GM13977 (cell line): ENCODE results near the gene CACNA1H.

Source experiments
- DNase-seq: peaks from one replicate; pipeline ENCODE4 v3.0.0; 2012; ENCODE audit warnings: low spot score
- CTCF ChIP-seq: IDR thresholded peaks from 2 replicates; pipeline ENCODE4 v1.5.1; 2012; ENCODE audit warnings: mild to moderate bottlenecking, control low read depth; ENCODE audit not compliant: insufficient read depth; ENCODE audit errors: extremely low read depth, missing control alignments
- in situ Hi-C: fragments of 300-500 bp; cut with MboI; formaldehyde crosslinking; loops from one replicate; pipeline ENCODE4 v1.12.0; 2022; ENCODE audit warnings: low sequenced_read_pairs, low pct_unique_long_range_greater_than_20kb, mixed read lengths, inconsistent platforms; ENCODE audit not compliant: unreplicated experiment

Gene CACNA1H

DNA sequence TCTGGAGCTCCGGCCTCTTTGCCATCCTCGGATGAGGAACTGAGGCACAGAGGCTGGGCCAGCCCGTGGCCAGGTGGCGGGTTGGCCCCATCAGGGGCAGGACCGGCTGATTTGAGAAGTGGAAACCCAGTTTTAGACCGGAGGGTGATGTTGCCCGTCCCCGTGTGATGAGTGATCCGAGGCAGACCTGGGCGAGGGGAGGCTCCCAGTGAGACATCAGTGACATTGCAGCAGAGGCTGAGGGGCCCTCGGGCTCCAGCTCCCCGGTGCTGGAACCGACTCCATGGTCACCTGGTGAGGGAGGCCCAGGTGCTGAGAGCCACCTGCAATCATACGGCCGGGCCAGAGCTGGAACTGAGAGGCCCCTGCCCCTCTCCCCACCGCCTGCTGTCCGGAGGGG lies 26.9 kb upstream of the CACNA1H start:
- no peak for DNase-seq
- in situ Hi-C loops = no loop called here
- TF ChIP-seq CTCF = no peak

- TF ChIP-seq CTCF = no peak
- in situ Hi-C loops = no loop called here
- DNase-seq = no peak
These were observed 26.3 kb upstream of the CACNA1H start for GRCh38 chr16:1126586-1126985.

- in situ Hi-C loops = no loop called here
- DNase-seq = no peak
- no peak for TF ChIP-seq CTCF
These were observed 25.8 kb upstream of the CACNA1H start for GRCh38 chr16:1127101-1127500.

DNA sequence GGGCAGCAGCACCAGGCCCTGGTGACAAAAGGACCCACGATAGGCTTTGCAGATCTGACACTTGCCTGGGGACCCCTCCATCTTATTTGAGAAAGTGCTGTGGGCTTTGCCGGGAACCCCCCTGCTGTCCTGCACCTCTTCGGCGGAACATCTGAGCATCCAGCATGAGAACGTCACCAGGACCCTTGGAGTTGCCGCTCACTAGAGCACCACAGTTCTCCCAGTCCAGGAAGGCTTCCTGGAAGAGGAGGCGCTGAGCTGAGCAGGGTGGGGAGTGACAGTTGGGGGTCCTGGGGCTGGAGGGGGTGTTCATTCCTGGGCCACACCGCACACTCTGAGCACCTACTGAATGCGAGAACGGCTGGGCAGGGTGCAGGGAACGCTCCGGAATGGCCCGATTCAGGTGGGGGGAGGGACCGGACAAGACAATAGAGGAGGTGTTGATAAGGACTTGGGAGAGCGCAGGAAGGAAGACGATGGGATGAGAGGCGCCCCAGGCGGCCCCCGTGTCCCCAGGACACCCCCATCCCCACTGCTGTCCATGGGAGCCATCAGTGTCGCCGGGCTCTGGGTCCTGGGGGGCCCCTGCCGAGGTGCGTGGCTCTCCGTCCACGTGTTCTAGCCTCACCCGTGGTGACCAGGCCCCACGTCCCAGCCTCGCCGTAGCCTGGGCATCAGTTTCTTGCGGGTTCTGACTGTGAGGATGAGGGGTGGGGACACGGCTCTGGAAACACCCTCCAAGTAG lies 24.8 kb upstream of the CACNA1H start:
- DNase-seq = no peak
- TF ChIP-seq CTCF = no peak
- in situ Hi-C loops = no loop called here

DNA sequence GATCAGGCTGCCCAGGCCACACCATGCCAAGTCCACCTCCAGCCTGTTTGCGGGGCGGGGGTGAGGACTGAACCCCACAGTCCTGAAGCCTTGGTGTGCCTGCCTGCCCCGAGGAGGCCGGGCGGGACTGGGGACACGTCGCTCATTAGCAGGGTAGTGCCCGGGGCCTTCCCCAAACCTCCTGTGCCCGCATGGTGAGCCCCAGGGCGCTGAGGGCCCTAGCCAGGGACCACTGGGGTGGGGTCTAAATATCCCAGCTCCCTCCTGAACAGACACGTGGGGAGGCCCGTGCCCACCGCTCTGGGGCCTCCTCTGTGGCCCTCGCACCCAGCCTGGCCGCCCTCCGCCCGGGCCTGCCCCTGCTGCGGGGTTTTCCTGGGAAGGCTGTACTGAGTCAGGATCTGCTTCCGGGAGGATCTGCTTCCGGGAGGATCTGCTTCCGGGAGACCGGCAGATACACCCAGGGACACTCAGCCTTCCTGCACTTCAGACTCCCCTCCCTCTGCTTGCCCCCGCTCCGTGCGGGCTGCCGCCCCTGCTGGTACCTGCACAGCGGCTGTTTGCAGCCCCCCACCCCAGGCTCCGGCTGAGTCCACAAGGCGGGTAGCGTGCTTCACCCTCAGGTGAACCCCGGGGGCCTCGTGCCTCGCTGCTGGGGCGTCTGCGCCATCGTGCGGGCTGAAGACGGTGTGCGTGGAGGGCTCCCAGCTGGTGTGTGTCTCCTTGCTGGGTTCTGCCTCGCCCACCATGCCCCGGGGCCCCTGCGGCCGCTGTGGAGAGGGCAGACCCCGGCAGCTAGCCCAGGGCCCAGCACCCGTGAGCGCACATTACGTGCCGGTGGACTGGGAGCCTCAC lies 23.6 kb upstream of the CACNA1H start:
- in situ Hi-C loops = no loop called here
- TF ChIP-seq CTCF = no peak
- no peak for DNase-seq

DNA sequence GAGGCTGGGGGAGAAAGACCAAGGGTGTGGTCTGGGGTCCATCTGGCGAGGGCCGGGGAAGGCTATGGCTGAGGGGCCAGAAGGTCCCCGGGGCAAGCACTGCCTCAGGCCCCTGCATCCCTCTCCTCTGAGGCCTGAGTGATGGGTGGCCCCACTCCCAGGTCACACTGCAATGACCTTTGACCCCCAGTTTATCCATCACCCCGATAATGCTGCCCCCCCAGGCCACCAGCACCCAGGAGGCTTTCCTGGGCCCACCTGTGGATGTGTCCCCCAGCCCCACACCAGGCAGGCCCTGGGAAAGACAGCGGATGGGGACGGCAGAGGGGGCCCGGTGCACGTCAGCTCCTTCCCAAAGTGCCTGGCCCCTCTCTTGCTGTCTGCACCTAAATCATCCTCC lies 22.5 kb upstream of the CACNA1H start:
- no peak for DNase-seq
- in situ Hi-C loops = no loop called here
- no peak for TF ChIP-seq CTCF
